Epithelial cell of esophagus (primary cell): ENCODE measurements around the gene CHAF1A.

ENCODE experiments used
- DNase-seq: peaks from one replicate; pipeline ENCODE4 v3.0.0; 2010; ENCODE audit warnings: low read depth
- H3K4me3 ChIP-seq: 2 replicates; pipeline ENCODE4 v1.5.1; 2011; ENCODE audit warnings: mild to moderate bottlenecking, low read length, control low read depth
- TF ChIP-seq, protein P1 (sequence below): IDR thresholded peaks from 2 replicates; pipeline ENCODE4 v1.5.1; 2011; ENCODE audit warnings: low read depth, mild to moderate bottlenecking, low read length, control low read depth, inconsistent platforms; ENCODE audit not compliant: insufficient read depth; ENCODE audit errors: missing control alignments

The CHAF1A gene

DNA sequence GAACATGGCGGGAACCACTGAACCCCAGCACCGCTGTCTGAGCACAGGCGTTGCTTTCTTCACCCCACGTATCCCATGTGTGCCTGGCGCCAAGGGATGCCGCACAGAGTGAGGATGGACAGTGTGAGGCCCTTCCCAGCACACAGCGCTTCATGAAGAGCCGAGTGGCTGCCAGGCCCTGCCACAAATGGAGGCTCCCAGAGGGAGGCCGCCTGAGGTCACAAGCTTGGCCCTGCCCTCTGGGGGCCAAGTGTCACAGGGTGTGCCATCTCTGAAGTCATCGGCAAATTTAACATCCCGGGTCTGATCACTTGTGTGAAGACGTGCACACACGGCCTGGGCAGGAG, 34.7 kb upstream of the CHAF1A start:
- TF ChIP-seq, protein P1, sequence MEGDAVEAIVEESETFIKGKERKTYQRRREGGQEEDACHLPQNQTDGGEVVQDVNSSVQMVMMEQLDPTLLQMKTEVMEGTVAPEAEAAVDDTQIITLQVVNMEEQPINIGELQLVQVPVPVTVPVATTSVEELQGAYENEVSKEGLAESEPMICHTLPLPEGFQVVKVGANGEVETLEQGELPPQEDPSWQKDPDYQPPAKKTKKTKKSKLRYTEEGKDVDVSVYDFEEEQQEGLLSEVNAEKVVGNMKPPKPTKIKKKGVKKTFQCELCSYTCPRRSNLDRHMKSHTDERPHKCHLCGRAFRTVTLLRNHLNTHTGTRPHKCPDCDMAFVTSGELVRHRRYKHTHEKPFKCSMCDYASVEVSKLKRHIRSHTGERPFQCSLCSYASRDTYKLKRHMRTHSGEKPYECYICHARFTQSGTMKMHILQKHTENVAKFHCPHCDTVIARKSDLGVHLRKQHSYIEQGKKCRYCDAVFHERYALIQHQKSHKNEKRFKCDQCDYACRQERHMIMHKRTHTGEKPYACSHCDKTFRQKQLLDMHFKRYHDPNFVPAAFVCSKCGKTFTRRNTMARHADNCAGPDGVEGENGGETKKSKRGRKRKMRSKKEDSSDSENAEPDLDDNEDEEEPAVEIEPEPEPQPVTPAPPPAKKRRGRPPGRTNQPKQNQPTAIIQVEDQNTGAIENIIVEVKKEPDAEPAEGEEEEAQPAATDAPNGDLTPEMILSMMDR, result no peak
- DNase-seq, result no peak
- no peak overlapping the region for H3K4me3 ChIP-seq

- no peak for DNase-seq
- H3K4me3 ChIP-seq, result no peak overlapping the region
- TF ChIP-seq, protein P1, result no peak
Observed at GRCh38 chr19:4368128-4368820, 34.2 kb upstream of the CHAF1A start.

GRCh38 chr19:4369109-4369887, 33.1 kb upstream of the CHAF1A start:
- peak; percentile 83 for DNase-seq
- H3K4me3 ChIP-seq, result peak overlapping the region; percentile 31
- TF ChIP-seq, protein P1, result no peak

DNA sequence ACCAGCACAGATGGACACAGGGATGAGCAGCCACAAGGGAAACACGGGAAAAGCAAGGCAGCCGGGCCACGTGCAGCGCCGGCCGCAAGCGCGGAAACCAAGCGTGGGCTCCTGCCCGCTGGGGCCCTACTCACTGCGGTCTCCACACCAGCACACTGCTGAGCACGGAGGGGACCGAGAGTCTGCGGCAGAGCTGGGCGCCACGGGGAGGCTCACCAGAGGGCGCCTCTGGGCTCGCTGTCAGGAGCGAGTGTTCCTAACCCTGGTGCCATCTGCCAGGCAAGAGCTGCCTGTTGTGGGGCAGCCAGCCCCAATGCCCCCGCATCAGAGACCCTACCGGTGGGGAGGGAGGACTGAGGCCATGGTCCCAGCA, 32.6 kb upstream of the CHAF1A start:
- H3K4me3 ChIP-seq, result peak overlapping the region; percentile 31
- TF ChIP-seq, protein P1, result peak; percentile 59
- peak; percentile 83 for DNase-seq

- TF ChIP-seq, protein P1, result no peak
- H3K4me3 ChIP-seq, result no peak overlapping the region
- DNase-seq, result no peak
Observed at GRCh38 chr19:4370418-4371041, 31.9 kb upstream of the CHAF1A start.

DNA sequence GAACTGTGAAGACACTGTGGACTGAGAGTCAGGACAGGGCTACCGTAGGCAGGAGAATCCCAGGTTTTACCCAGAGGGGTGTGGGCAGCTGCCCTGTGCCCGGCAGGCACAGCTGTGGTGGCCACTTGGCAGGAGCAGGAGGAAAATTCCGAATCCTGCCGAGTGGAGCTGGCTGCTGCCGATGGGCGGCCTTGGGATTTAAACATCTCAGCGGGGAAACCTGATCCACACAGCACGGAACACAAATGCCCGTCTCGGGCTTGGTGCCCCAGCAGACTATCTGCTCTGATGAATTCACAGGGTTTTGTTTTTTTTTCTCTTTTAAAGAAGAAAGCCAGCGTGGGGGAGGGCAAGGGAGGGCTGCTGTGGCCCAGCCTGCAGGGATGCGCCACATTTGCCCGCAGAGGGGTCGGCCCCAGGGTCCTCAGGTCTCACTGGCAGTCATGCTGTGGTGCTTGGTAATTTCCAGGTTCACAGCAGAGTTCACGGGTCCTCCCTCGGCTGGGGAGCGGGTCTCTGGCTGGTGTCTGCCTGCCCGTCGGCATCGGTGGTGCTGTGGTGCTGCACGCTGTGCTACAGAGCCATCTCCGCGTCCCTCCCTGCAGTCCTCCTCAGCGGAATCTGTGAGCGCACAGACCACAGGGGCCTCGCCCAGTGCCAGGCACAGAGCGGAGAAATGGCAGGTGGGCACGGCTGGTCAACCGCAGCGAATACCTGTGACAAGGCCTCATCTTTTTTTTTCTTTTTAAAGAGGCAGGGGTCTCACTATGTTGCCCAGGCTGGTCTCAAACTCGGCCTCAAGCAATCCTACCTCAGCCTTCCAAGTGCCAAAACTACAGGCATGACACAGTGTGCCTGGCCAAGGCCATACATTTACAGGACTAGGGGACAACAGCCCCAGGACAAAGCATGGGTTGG, 30.9 kb upstream of the CHAF1A start:
- TF ChIP-seq, protein P1, result no peak
- no peak overlapping the region for H3K4me3 ChIP-seq
- DNase-seq, result no peak
